Measurements from ENCODE around the gene KNSTRN.
A peak's percentile ranks its signal among the peaks of the same experiment; 100 is the strongest.

The KNSTRN gene

GRCh38 chr15:40365624-40366456, 16.7 kb upstream of the KNSTRN start:
- DNase-seq (ENCODE audit: low spot score) = no peak
- in situ Hi-C loops (cut with MboI; ENCODE audit: low sequenced_read_pairs, unreplicated experiment) = no loop called here
- no peak for TF ChIP-seq CTCF (IDR thresholded peaks at IDR 0.05; ENCODE audit: borderline replicate concordance, control extremely low read depth, extremely low read depth, insufficient read depth, missing control alignments)

- no peak for DNase-seq (ENCODE audit: low spot score)
- in situ Hi-C loops (cut with MboI; ENCODE audit: low sequenced_read_pairs, unreplicated experiment) = no loop called here
- TF ChIP-seq CTCF (IDR thresholded peaks at IDR 0.05; ENCODE audit: borderline replicate concordance, control extremely low read depth, extremely low read depth, insufficient read depth, missing control alignments) = no peak
Observed at GRCh38 chr15:40366457-40367370, 15.8 kb upstream of the KNSTRN start.

DNA sequence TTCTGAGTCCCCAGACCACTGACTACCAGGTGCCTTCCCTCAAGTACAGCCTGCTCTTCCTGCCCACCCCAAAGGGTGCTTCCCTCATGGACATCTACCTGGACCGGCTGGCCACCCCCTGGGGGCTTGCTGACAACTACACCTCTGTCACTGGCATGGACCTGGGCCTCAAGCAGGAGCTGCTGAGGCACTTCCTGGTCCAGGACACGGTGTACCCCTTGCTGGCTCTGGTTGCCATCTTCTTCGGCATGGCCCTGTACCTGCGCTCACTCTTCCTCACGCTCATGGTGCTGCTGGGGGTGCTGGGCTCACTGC, 15.2 kb upstream of the KNSTRN start:
- in situ Hi-C loops (cut with MboI; ENCODE audit: low sequenced_read_pairs, unreplicated experiment) = no loop called here
- TF ChIP-seq CTCF (IDR thresholded peaks at IDR 0.05; ENCODE audit: borderline replicate concordance, control extremely low read depth, extremely low read depth, insufficient read depth, missing control alignments) = no peak

GRCh38 chr15:40367686-40368611, 14.6 kb upstream of the KNSTRN start:
- DNase-seq (ENCODE audit: low spot score) = peak; percentile 93
- in situ Hi-C loops (cut with MboI; ENCODE audit: low sequenced_read_pairs, unreplicated experiment) = no loop called here

More for the DNA sequence above, 15.2 kb upstream of the KNSTRN start:
- DNase-seq (ENCODE audit: low spot score) = peak; percentile 30

GRCh38 chr15:40368719-40369473, 13.6 kb upstream of the KNSTRN start:
- no peak for TF ChIP-seq CTCF (IDR thresholded peaks at IDR 0.05; ENCODE audit: borderline replicate concordance, control extremely low read depth, extremely low read depth, insufficient read depth, missing control alignments)
- DNase-seq (ENCODE audit: low spot score) = no peak
- in situ Hi-C loops (cut with MboI; ENCODE audit: low sequenced_read_pairs, unreplicated experiment) = no loop called here

More at GRCh38 chr15:40367686-40368611, 14.6 kb upstream of the KNSTRN start:
- TF ChIP-seq CTCF (IDR thresholded peaks at IDR 0.05; ENCODE audit: borderline replicate concordance, control extremely low read depth, extremely low read depth, insufficient read depth, missing control alignments) = peak; percentile 83

Measured in GM13976 (cell line).